ENCODE measurements around the gene SLC35F1.

The SLC35F1 gene

DNA sequence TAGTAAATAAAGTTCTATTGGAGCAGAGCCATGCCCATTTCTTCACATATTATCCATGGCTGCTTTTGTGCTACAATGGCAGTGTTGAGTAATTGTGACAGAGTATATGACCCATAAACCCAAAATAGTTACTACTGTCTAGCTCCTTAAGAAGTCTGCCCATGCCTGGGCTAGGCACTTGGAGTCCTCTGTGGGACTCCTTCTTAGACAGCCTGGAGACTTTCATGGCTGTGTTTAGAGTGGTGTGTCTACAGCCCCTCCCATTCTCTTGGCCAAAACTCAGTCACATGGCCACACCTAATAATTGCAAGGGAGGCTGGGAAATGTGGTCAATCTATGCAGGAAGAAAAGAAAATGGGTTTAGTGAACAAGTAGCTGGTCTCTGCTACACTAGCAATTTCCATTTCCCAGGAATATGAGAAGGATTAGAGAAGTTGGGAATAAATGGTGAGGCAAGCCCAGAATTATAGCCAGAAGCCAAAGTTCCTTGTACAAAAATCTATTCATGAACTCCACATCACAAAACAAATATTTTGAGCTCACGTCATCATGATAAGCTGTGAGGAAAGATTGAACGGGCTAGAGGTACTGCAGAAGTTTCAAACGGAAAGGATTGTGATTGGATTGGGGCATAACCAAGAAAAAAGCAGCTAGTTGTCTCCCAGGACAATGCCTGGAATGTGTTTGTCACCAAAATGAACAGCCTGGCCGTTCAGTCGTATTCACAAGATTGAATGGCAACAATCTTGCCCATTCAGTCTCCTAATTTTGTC, 389.3 kb downstream of the SLC35F1 start:
- no peak overlapping the region for H3K27ac ChIP-seq
- DNase-seq (ENCODE audit: low read depth, low spot score) = no peak

DNA sequence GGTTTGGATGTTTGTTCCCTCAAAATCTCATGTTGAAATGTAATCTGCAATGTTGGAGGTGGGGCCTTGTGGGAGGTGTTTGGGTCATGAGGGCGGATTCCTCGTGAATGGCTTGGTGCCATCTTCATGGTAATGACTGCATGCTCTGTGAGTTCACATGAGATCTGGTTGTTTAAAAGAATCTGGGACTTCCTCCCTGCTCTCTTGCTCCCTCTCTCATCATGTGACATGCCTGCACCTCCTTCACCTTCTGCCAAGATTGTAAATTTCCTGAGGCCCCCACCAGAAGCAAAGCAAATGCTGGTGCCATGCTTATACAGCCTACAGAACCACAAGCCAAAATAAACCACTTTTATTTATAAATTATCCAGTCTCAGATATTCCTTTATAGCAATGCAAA, 390.8 kb downstream of the SLC35F1 start:
- no peak overlapping the region for H3K27ac ChIP-seq
- DNase-seq (ENCODE audit: low read depth, low spot score) = no peak

DNA sequence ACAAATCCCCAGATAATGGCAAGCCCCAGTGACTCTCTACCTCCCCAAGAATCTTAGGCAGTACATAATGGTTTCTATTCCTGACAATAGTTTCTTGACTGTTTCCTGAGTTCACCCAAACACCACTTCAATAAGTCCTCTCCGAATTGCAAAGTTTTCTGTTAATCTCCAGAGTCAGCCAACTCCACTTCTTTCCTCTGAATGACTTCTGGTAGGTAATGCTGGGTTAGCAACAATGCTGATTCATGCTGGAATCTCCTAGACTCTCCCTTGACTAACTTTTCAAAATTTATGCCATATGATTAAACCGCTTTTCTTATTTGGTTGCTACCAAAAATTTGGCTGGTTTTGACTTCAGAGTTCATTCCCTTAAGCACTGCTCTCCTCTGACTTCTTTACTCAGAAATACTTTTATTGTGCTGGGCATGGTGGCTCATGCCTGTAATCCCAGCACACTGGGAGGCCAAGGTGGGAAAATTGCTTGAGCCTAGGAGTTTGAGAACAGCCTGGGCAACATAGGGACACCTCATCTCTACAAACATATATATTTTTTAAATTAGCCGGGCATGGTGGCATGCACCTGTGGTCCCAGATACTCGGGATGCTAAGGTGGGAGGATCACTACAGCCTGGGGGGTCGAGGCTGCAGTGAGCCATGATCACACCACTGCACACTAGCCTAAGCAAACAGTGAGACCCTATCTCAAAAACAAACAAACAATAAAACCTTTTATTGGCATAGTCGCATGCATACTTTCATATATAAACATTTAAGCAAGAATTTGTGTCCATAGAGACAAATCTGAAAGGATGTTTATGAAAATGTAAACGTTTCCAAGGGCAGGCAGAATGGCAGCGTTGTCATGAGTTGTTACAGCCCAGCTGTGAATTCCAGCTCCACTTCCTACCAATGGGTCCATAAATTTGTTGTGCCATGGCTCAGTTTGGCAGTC, 391.7 kb downstream of the SLC35F1 start:
- DNase-seq (ENCODE audit: low read depth, low spot score) = no peak
- no peak overlapping the region for H3K27ac ChIP-seq

DNA sequence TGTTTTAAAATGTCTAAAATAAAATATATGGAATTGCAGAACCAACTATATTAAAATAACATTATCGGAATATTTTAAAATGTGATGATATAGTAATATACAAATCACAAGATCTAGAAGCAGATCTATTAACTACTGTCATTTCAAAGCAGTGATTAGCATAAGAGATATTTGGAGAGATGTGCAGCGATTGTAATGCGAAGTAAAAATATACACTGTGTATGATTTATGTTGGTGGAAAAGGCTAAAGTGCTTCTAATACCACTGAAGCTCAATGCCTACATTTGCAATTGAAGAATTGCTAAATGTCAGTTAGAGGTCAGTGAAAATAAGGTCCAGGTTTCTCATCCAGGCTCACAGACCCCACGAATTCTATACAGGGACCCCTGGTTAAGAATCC, 392.4 kb downstream of the SLC35F1 start:
- H3K27ac ChIP-seq = no peak overlapping the region
- no peak for DNase-seq (ENCODE audit: low read depth, low spot score)

DNA sequence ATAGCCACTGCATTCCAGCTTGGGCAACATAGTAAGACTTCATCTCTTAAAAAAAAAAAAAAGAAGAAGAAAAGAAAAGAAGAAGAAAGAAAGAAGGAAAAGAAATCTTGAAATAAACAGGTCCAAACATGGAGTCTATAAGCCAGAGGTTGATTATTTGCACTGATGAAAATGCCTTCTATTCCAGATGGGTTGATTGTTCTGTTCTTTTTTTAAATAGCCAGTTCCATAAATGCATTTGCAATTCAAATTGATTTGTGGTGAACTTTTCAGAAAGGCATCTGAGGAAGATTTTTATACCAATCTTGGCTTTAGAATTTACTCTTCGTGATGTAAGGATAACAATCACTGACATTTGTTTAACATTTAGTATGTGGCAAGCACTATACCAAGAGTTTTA, 397.3 kb downstream of the SLC35F1 start:
- H3K27ac ChIP-seq = no peak overlapping the region
- no peak for DNase-seq (ENCODE audit: low read depth, low spot score)

DNA sequence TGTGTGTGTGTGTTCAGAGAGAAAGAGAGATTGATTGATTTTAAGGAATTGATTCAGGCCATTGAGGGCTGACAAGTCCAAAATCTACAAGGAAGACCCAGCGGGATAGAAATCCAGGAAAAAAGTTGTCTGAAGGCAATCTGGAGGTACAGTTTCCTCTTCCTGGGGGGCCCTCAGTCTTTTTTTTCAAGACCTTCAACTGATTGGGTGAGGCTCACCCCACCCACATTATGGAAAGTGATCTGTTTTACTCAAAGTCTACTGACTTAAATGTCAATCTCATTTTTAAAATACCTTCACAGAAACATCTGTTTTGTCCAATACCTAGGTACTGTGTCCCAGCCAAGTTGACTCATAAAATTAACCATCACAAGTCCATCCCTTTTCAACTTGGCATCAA, 398.0 kb downstream of the SLC35F1 start:
- H3K27ac ChIP-seq = no peak overlapping the region
- no peak for DNase-seq (ENCODE audit: low read depth, low spot score)

DNA sequence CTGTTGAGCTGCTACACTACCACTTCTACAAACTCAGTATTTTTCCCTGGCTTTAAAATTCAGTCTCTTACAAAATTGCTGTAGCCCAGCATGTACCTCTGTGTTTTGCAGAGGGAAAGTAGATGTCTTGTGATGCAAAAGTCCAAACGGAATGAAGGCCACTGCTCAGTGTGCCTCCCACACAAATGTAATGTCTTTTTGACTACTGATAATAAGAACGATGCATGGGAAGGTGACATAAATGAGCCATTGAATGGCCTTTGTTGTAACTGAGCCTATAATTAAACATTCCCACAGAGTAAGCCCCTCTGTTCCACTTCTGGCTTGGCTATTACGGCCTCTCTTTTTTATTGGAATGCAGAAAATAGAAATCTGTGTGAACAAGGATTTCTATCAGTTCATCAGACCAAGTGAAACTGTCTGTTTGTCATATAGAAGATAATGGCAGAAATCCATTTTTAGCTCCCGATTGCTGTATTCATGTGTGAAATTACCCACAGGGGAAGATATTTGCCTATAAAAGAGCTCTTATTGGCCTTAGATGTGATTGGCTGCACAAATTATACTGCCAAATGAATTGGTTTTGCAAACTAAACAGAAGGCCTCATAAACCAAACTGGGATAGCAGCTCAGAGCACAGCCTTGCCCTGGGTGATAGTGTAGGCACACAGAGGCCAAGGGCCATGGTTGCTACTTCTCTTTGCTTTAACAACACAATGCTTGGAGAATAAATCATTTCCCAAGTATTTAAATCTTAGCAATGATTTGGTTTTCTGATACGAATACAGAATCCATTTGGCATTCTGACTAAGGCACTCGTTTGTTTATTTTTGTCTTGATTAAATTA, 399.6 kb downstream of the SLC35F1 start:
- DNase-seq (ENCODE audit: low read depth, low spot score) = no peak

DNA sequence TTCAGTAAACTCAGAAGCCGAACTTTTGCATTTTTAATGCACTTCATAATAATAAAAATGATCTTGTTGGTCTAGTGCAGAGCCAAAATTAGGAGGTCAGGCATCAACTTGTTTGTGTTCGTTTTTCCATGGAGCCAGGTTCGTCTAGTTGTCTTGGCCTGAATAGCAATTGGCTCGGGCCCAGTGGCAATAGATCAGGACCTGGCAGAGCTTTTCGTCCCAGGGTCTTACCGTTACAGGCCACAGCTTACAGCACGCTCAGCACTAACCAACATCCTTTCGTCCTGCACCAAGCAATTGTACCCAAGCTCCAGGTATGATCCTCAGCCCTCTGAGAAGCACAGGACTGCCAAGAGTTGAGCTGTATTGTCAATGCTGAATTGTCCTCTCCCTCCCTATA, 400.5 kb downstream of the SLC35F1 start:
- H3K27ac ChIP-seq = no peak overlapping the region
- DNase-seq (ENCODE audit: low read depth, low spot score) = no peak

More for the DNA sequence above, 399.6 kb downstream of the SLC35F1 start:
- H3K27ac ChIP-seq = no peak overlapping the region

DNA sequence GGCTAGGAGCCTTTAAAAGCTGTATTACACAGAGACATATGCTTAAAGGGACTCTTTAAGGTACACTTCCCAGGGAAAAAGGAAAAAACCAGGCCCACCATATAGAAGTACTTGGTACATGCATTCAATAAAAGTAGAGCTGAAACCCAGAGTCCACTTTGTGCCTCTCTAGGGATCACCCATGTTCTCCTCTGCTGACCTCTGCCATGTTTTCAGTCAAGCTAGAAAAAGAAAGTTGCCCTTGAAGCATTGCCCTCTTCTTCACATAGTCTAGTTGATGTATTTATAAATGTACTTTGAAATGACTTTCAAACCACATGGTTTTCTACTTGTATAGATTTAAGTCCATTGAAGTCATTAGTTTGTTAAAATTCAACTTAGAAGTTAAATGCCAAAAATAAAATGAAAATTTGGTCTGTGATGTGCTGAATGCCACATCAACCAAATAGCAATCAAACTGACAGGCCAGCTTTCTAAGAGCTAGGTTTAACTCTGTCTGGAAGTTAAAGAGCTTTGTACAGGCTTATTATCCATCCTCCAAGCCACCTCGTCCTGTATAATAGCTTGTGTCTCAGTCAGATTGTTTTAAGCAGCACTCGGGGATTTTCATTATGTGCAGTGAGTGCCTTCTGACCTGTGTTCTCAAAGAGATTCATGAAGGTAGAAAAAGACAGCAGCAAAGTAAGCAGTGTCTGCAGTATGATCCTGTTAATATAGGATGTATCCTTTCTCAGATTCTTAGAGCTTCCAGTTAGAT, 402.5 kb downstream of the SLC35F1 start:
- no peak overlapping the region for H3K27ac ChIP-seq
- DNase-seq (ENCODE audit: low read depth, low spot score) = no peak

DNA sequence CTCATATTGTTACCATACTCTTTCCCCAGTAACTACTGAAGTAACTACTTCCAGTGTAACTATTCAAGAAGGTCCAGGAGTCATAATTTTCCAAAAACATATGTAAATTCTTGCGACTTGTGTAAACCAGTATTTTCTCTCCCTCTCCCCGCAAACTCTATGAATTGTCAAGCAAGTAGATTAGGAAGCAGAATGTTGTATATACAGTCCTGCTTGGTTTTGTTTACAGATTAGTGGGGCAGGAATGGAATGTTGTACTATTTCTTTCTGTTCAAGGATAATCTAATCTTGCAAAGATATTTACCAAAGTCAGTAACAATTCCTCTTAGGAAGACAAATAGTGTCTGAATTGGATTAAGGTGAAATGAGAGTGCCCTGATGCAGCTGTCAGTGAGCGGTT, 406.1 kb downstream of the SLC35F1 start:
- no peak for DNase-seq (ENCODE audit: low read depth, low spot score)
- no peak overlapping the region for H3K27ac ChIP-seq

DNA sequence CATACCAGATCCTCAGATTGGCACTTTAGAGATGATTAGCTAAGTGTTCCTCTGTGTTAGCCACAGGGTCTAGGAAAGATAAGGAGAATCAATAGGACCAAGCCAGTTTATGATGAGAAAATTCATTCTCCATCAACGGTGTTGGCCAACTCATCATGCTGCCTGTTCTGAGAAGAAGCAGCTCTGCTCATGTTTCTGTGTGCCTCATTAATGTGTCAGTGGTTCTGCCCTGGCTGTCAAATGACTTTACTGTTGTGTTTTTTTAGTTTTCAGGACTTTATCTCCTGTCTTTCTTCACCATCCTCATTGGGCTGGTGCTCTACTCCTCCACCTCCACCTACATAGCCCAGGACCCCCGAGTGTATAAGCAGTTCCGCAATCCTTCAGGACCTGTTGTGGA, 406.7 kb downstream of the SLC35F1 start:
- DNase-seq (ENCODE audit: low read depth, low spot score) = no peak
- H3K27ac ChIP-seq = no peak overlapping the region

DNA sequence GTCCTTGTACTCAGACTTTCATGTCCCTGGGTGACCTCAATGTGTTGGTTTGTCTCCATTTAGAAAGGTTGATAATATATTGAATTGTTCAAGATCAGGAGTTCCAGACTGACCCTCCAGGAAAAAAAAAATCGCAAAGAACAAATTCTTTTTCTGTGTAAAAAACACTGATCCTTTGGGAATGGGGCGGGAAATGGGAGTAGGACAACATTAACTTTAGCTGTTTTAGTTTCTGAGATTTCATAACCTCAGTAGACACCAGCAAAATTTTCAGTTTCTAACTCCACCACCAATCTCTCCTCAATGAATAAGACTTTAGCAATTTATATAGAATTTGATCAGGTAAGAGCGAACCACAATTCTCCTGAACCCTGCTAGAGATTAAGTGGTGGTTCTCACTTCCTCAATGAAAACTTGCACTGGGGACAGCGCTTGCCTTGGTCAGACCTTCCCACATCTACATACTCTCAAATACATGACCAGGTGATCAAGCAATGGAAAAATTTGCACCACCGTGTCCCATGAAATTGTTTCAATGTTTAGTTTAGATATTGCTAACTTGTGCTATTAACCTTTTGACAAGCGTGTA, 409.8 kb downstream of the SLC35F1 start:
- no peak overlapping the region for H3K27ac ChIP-seq
- DNase-seq (ENCODE audit: low read depth, low spot score) = no peak

DNA sequence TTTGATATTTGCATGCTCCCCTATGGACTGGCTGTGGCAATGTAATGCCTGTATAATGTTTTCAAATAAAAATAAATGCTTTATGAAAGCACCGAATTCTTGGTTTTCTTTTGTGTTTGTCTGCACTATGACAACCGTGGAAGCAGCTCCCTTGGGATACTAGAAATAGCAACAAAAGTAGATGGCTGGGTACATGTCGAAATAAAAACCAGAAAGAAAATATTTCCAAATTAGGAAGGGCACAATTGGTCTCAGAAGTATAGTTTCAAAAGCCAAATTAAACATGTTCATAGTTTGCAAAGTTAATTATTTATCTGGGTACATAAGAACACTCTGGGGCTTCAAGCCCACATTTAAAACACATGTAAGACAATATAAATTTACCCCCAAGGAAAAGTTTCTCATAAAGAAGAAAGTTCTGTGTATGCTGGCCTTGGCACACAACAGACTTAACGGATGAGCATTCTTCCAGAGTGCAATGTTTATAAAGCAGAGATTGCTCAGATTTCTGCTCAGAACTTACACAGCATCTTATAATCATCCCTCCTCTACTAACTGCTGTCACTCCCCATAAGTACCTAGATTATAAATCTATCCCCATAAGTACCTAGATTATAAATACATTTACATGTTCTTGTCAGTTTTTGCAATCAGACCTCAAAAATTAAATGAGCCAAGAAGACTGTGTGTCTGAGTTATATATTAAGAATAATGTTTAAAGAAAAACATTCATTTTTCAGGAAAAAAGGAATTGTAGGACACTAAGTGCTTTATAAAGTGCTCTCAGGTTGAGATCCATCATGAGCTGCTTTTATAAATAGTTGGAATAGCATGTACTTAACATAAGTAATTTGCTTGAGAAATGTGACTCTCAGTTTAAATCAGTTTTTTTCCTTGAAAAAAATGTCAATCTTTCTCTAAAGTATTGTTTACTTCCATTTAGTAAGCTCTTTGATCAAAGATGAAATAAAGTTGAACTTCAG, 410.8 kb downstream of the SLC35F1 start:
- no peak for DNase-seq (ENCODE audit: low read depth, low spot score)
- H3K27ac ChIP-seq = no peak overlapping the region

DNA sequence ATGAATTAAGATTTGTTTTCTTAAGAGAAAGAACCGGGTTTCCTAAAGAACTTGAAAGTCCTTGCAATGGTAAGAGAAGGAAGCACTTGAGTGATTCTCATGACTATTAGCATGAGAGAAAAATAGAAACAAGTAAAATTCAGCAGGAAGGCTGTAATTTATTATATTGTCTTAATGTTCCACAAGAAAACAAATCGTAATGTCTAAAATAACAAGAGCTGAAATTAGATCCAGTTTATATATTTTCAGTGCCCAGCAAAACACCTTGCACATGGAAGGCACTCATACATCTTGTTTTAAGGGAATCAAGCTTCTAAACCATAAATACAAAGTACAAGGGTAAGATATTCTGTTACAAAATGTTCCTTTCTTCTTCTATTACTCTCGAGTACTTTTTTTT, 411.6 kb downstream of the SLC35F1 start:
- no peak for DNase-seq (ENCODE audit: low read depth, low spot score)
- no peak overlapping the region for H3K27ac ChIP-seq

DNA sequence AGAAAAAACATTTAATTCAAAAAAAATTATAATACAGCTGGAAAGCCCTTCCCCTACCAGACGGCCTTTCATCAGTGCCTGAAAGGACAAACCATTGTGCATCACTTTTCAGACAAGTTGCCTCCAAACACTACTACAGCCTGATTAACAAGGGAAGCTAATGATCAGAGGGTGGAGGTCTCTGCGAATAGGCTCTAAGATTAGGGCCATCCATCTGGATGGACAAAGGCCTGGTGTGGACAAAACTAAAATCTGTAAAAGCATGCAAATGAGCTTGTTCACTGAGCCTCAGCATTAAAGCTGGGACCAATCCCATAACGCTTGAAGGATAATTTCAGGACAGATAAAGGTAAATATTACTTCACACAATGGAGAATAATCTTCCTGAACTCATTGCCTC, 412.4 kb downstream of the SLC35F1 start:
- DNase-seq (ENCODE audit: low read depth, low spot score) = no peak

DNA sequence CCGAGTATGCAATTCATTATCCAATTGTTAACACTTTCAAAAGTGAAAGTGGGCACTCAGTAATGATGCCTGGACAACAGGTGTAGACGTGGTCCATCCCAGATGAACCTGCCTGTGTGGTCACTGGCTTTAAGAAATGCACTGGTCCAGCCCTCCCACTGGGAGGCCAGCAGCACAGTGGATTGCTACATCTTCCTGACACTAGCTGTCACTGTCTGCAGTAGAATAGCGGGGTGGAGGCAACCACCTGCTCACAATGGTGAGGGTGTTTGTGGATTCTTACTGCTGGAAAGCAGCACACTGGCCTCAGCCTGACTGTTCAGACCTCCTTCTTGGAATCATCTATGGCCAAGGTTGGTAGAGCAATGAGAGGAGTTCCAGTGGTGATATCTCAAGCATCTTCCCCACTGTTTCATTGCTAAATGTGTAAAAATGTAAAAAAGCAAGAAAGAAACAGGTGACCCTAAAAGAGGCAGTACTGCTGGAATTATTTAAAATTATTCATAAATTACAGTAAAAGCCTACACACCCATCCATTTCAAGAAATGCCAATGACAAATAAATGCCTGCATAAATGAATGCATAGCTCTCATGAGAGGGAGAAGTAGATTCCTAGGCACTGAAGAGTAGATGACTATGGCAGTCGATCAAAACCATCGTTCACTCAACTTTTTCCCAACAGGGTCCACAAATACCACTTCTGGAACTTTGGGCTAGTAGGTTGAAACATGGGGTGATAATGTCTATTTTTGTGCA, 413.0 kb downstream of the SLC35F1 start:
- no peak overlapping the region for H3K27ac ChIP-seq
- no peak for DNase-seq (ENCODE audit: low read depth, low spot score)

More for the DNA sequence above, 412.4 kb downstream of the SLC35F1 start:
- no peak overlapping the region for H3K27ac ChIP-seq

DNA sequence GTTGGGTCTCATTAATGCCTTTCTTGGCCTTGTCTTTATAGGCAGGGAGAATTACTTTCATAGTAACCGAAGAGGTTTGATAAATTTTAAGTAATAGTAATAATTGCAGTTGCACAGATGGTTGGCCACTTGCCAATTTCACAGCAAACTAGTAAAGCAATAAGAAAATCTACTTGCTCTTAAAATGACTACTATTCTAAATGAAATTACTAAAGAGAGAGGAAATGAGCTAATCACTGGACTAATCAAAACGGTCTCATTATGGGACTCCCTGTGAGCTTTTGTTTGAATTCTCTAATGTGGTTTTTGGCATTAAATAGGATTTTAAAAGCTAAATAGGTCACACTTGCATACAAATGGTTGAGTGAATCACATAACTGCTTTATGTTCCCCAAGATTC, 413.6 kb downstream of the SLC35F1 start:
- DNase-seq (ENCODE audit: low read depth, low spot score) = no peak
- no peak overlapping the region for H3K27ac ChIP-seq

DNA sequence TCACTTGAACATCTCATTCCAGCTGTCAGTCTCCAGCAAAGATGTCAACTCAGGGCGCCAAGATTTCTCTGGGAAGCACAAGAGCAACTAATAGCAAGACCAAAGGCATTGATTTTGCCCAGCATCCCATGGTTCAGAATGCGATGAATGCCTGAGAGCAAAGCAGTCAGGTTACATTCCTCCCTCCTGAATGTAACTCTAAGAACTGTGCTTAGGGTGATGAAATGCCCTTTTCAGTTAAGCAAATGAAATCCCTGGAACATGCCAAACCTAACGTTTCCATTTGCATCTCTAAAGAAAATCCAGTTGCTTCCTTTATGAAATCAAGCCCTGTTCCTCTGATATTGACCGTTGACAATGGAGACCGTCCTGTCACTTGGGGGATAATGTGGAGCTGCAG, 417.1 kb downstream of the SLC35F1 start:
- DNase-seq (ENCODE audit: low read depth, low spot score) = no peak
- H3K27ac ChIP-seq = no peak overlapping the region

All from epithelial cell of prostate (primary cell).